ENCODE results near the gene CAND2.
"Not testable (repeated sequence)": the region's sequence is repeated elsewhere in the genome, so short reads cannot be mapped to it uniquely, and the experiment has no call there.

CAND2 gene

GRCh38 chr3:12878758-12879157 is 82.3 kb downstream of the CAND2 start:
- not testable (repeated sequence) for H3K36me3 ChIP-seq (ENCODE audit: control insufficient read depth in 2 of 2, insufficient read depth in 2 of 2, low read length in 2 of 2); H3K27me3 ChIP-seq (ENCODE audit: control insufficient read depth in 1 of 2, insufficient read depth in 2 of 2, low read length in 2 of 2); H3K9me3 ChIP-seq (ENCODE audit: control insufficient read depth in 2 of 2, low read length in 2 of 2); H3K27ac ChIP-seq (ENCODE audit: low read length); H3K9ac ChIP-seq (ENCODE audit: low read length in 2 of 2); H3K4me3 ChIP-seq (ENCODE audit: low read length in 2 of 2)
- peaks cover 14% of the 10 kb centered on the region for H3K4me1 ChIP-seq (ENCODE audit: control insufficient read depth, insufficient read depth, low read length)

- Histone ChIP-seq H3K4me3 (ENCODE audit: low read length in 2 of 2) (no peak overlapping the region), H3K9ac (ENCODE audit: low read length in 2 of 2) (no peak overlapping the region), H3K36me3 (ENCODE audit: control insufficient read depth in 2 of 2, insufficient read depth in 2 of 2, low read length in 2 of 2) (no peaks in the 10 kb centered on the region), H3K27me3 (ENCODE audit: control insufficient read depth in 1 of 2, insufficient read depth in 2 of 2, low read length in 2 of 2) (no peaks in the 10 kb centered on the region), H3K27ac (ENCODE audit: low read length) (no peak overlapping the region), H3K9me3 (ENCODE audit: control insufficient read depth in 2 of 2, low read length in 2 of 2) (no peaks in the 10 kb centered on the region), H3K4me1 (ENCODE audit: control insufficient read depth, insufficient read depth, low read length) (peaks cover 20% of the 10 kb centered on the region)
These were observed 82.8 kb downstream of the CAND2 start for GRCh38 chr3:12879191-12879815.

GRCh38 chr3:12881858-12882257 is 85.4 kb downstream of the CAND2 start:
- H3K4me3 ChIP-seq (ENCODE audit: low read length in 2 of 2); H3K36me3 ChIP-seq (ENCODE audit: control insufficient read depth in 2 of 2, insufficient read depth in 2 of 2, low read length in 2 of 2); H3K9ac ChIP-seq (ENCODE audit: low read length in 2 of 2); H3K27ac ChIP-seq (ENCODE audit: low read length); H3K9me3 ChIP-seq (ENCODE audit: control insufficient read depth in 2 of 2, low read length in 2 of 2); H3K27me3 ChIP-seq (ENCODE audit: control insufficient read depth in 1 of 2, insufficient read depth in 2 of 2, low read length in 2 of 2): not testable (repeated sequence)
- peaks cover 19% of the 10 kb centered on the region for H3K4me1 ChIP-seq (ENCODE audit: control insufficient read depth, insufficient read depth, low read length)

GRCh38 chr3:12882336-12883310 is 86.1 kb downstream of the CAND2 start:
- peaks cover 19% of the 10 kb centered on the region for H3K4me1 ChIP-seq (ENCODE audit: control insufficient read depth, insufficient read depth, low read length)
- no peaks in the 10 kb centered on the region for H3K36me3 ChIP-seq (ENCODE audit: control insufficient read depth in 2 of 2, insufficient read depth in 2 of 2, low read length in 2 of 2)
- H3K27me3 ChIP-seq (ENCODE audit: control insufficient read depth in 1 of 2, insufficient read depth in 2 of 2, low read length in 2 of 2): no peaks in the 10 kb centered on the region
- no peak overlapping the region for H3K27ac ChIP-seq (ENCODE audit: low read length)
- no peak overlapping the region for H3K9ac ChIP-seq (ENCODE audit: low read length in 2 of 2)
- no peak overlapping the region for H3K4me3 ChIP-seq (ENCODE audit: low read length in 2 of 2)
- no peaks in the 10 kb centered on the region for H3K9me3 ChIP-seq (ENCODE audit: control insufficient read depth in 2 of 2, low read length in 2 of 2)

- H3K4me3 ChIP-seq (ENCODE audit: low read length in 2 of 2): peak overlapping the region in 1 of 2 donors; percentile 35
- no peaks in the 10 kb centered on the region for H3K27me3 ChIP-seq (ENCODE audit: control insufficient read depth in 1 of 2, insufficient read depth in 2 of 2, low read length in 2 of 2)
- H3K4me1 ChIP-seq (ENCODE audit: control insufficient read depth, insufficient read depth, low read length): peaks cover 19% of the 10 kb centered on the region
- peak overlapping the region in 1 of 2 donors; percentile 55 for H3K9ac ChIP-seq (ENCODE audit: low read length in 2 of 2)
- no peaks in the 10 kb centered on the region for H3K36me3 ChIP-seq (ENCODE audit: control insufficient read depth in 2 of 2, insufficient read depth in 2 of 2, low read length in 2 of 2)
- no peaks in the 10 kb centered on the region for H3K9me3 ChIP-seq (ENCODE audit: control insufficient read depth in 2 of 2, low read length in 2 of 2)
- peak overlapping the region; percentile 76 for H3K27ac ChIP-seq (ENCODE audit: low read length)
These were observed 87.8 kb downstream of the CAND2 start for GRCh38 chr3:12884186-12884680.

Measured in stomach smooth muscle (tissue), 2 donors.